A204.1 (cell line): ENCODE measurements around the gene ZNF565.
"Not testable (repeated sequence)": the region's sequence is repeated elsewhere in the genome, so short reads cannot be mapped to it uniquely, and the experiment has no call there.

Experiments
- FAIRE-seq: peaks from 2 replicates; lab custom pipeline; 2012; peaks lifted over from hg19 to GRCh38; lab: Jason Lieb, UNC

Gene ZNF565

DNA sequence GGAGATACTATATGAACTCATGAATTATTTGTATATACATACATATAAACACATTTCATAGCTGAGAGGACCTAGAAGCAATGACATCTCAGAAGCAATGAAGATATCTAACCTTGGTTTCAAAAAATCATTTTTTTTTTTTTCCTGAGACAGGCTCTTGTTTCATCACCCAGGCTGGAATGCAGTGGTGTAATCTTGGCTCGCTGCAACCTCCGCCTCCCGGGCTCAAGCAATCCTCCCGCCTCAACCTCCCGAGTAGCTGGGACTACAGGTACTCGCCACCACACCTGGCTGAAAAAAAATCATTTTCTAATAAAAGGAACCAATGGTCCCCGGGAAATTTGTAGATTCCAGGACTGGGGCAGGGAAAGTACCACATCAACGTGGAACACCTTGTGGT, 4.0 kb downstream of the ZNF565 start:
- no peak for FAIRE-seq

DNA sequence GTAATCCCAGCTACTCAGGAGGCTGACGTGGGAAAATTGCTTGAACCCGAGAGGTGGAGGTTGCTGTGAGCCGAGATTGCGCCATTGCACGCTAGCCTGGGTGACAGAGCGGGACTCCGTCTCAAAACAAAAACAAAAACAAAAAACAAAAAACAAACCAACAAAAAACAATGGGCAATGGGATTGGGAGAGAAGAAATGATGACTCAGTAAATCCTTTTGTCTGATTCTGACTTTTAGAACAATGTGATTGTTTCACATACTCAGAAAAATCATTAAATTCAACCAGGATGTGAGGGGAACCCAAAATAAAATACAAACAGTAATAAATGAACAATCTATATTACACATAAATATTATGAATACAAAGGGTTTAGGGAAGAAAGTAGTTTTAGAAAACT, 5.1 kb downstream of the ZNF565 start:
- FAIRE-seq: no peak

DNA sequence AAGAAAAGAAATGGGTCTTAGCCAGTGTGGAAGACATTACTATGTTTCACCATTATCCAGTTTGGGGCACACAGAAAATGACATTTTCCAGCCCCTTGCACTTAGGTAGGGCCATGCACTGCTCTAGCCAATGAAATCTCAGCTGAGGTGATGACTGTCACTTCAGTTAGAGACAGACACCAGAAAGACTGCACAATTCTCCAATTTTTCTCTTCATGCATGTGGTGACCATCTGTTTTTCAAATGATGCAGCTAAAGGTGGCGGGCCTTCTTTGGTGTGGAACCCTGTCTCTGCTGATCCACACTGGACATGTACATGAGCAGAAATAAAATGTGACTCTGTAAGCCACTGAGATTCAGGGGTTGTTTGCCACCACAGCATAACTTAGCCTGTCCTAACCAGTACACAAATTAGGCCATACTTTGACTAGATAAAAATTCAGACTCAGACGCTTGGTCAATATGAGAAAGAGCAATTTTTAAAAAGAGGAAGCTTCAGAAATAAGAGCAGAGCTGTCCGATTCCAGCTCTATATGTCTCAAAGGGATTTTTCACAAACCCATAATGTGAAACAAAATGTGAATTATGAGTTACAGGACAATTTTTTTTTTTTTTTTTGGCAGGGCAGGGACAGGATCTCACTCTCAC, 6.7 kb downstream of the ZNF565 start:
- no peak for FAIRE-seq

DNA sequence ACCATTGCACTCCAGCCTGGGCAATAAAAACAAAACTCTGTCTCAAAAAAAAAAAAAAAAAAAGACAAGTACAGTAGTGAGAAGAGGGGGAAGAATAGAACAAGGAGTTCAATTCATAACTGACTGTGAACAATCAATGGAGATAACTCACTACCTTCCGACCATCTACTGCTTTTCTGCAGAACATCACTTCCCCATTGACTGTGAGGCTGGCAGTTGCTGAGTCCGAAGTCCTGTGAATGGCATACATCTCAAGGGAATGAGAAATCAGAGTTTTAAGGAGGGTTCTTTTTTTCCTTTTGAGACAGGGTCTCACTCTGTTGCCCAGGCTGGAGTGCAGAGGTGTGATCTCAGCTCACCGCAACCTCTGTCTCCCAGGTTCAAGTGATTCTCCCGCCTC, 11.2 kb downstream of the ZNF565 start:
- FAIRE-seq: no peak

DNA sequence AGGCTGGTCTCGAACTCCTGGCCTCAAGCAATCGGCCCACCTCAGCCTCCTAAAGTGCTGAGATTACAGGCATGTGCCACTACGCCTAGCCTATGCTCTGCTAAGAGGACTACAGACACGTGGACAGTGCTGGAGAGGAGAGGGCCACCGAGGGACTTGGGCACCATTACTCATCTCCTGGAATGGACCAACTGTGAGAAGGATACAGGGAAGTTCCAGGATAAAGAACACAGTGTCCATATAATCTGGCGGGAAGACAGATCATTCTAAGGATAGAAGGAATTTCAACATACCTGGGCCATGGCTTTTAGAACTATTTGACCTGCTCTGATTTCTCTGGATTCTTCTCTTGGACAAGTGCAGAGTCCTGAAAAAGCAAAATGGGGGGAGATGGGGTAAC, 12.8 kb downstream of the ZNF565 start:
- FAIRE-seq: no peak

DNA sequence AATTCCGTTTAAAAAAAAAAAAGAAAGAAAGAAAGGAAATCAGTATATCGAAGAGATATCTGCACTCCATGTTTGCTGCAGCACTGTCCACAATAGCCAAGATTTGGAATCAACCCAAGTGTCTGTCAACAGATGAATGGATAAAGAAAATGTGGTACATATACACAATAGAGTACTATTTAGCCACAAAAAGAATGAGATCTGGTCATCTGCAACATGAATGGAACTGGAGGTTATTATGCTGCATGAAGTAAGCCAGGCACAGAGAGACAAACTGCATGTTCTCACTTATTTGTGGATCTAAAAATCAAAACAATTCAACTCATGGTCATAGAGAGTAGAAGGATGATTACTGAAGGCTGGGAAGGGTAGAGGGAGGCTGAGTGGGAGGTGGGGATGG, 16.3 kb downstream of the ZNF565 start:
- FAIRE-seq: no peak

DNA sequence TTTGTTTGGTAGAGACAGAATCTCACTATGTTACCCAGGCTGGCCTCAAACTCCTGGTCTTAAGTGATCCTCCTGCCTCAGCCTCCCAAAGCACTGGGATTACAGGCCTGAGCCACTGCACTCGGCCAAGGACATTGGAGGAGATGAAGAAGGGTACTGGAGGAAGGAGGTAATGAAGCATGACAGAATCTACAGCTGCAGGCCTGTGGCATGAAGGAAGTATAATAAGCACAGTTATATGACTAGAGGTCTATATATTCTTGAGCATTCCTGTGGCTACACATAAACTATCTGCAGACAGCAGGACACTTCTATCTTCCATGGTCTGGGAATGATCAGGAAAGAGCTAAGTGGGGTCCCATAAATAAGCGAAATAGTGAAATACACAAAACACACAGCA, 18.2 kb downstream of the ZNF565 start:
- FAIRE-seq: no peak

DNA sequence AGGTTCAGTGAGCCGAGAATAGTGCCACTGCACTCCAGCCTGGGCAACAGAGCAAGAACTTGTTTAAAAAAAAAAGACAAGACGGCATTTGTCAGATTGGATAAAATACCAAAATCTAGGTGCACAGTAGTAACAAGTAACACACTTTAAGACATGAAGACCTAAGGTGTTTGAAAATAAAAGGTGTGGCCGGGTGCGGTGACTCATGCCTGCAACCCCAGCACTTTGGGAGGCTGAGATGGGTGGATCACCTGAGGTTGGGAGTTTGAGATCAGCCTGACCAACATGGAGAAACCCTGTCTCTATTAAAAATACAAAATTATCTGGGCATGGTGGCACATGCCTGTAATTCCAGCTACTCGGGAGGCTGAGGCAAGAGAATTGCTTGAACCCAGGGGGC, 27.7 kb downstream of the ZNF565 start:
- not testable (repeated sequence) for FAIRE-seq

DNA sequence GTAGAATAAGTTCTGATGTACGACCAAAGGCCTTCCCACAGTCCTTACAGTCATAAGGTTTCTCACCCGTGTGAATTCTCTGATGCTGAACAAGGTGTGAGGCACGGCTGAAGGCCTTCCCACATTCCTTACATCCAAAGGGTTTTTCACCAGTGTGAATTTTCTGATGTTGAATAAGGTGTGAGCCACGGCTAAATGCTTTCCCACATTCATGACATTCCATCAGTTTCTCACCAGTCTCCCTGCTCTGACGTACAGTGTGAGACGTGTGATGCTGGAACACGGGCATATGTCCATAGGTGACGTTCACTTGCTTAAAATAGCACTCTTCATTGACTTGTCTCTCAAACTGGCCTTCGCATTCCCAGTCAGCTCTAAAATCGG, 31.2 kb downstream of the ZNF565 start:
- no peak for FAIRE-seq

DNA sequence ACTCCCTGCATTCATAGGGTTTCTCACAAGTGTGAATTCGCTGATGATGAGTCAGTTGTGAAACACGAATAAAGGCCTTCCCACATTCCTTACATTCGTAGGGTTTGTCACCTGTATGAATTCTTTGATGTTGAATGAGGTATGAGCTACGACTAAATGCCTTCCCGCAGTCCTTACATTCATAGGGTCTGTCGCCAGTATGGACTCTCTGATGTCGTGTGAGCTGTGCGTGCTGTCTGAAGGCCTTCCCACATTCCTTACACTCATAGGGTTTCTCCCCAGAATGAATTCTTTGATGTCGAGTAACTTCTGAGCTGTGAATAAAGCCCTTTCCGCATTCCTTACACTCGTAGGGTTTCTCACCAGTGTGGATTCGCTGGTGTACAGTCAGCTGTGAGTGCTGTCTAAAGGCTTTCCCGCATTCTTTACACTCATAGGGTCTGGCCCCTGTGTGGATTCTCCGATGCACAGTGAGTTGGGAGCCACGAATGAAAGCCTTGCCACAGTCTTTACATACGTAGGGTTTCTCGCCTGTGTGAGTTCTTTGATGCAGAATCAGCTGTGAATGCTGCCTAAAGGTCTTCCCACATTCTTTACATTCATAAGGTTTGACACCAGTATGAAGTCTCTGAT, 31.7 kb downstream of the ZNF565 start:
- no peak for FAIRE-seq

DNA sequence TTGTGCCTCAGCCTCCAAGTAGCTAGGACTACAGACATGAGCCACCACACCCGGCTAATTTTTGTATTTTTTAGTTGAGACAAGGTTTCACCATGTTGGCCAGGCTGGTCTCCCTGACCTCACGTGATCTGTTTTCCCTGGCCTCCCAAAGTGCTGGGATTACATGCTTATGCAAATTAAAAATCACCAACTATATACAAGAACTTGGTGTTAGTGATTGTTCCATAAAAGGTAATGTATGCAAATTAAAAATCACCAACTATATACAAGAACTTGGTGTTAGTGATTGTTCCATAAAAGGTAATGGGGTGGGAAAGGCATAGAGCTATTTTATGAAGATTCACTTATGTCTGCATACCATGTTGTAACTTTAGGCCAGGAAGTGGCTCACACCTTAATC, 35.4 kb downstream of the ZNF565 start:
- FAIRE-seq: not testable (repeated sequence)

DNA sequence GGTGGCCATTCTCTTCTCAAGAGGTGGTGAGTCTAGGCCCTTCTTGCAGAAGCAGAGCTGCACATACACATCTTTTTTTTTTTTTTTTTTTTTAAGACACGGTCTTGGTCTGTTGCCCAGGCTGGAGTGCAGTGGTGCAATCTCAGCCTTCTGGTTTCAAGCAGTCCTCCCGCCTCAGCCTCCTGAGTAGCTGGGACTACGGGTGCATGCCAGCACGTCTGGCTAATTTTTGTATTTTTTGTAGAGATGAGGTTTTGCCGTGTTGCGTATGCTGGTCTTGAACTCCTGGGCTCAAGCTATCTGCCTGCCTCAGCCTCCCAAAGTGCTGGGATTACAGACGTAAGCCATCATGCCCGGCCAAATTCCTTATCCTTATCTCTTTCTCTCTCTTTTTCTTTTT, 40.6 kb downstream of the ZNF565 start:
- FAIRE-seq: not testable (repeated sequence)

DNA sequence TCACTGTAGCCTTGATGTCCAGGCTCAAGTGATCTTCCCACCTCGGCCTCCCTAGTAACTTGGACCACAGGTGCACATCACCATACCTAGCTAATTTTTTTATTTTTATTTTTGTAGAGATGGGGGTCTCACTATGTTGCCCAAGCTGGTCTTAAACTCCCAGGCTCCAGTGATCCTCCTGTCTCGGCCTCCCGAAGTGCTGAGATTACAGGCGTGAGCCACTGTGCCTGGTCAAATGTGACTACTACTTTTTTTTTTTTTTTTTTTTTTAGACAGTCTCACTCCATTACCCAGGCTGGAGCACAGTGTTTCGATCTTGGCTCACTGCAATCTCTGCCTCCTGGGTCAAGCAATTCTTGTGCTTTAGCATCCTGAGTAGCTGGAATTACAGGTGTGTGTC, 41.6 kb downstream of the ZNF565 start:
- no peak for FAIRE-seq

DNA sequence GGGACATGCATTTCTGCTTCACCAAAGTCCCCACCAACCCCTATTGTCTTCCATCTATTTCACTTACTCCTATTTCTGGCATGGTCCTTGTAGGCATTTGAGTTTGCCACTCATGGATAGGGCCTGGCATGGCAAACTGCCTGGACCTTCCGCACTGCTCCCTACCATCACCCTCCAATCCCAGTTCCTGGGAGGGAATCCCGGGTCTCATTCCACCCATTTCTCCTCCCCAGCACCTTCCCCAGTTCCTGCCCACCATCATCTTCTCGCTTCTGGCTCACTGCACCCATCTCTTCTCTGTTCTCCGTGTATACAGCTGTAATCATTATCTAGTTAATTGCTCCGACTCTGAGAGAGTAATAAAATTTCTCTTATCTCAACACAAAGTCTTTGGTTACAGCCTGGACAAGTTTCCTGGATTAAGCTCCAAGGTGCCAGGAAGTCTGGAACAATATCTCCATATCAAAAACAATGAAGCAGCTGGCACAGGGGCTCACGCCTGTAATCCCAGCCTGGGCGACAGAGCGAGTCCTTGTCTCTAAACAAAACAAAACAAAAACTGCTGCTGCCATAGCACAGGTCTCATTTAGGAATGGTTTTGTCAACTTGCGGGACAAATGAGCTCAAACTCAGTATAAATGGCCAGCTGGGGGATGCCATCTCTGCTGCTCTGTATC, 45.2 kb downstream of the ZNF565 start:
- no peak for FAIRE-seq

DNA sequence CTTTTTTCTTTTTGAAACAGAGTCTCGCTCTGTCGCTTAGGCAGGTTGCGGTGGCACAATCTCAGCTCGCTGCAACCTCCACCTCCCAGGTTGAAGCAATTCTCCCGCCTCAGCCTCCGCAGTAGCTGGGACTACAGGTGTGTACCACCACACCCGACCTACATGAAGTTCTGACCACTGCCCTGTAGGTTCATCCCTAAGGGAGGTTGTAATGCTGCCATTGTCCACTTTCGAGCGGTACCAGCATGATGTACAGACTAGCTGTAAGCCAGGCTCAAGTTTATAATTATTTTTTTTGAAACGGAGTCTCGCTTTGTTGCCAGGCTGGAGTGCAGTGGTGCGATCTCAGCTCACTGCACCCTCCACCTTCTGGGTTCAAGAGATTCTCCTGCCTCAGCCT, 50.7 kb downstream of the ZNF565 start:
- FAIRE-seq: no peak

DNA sequence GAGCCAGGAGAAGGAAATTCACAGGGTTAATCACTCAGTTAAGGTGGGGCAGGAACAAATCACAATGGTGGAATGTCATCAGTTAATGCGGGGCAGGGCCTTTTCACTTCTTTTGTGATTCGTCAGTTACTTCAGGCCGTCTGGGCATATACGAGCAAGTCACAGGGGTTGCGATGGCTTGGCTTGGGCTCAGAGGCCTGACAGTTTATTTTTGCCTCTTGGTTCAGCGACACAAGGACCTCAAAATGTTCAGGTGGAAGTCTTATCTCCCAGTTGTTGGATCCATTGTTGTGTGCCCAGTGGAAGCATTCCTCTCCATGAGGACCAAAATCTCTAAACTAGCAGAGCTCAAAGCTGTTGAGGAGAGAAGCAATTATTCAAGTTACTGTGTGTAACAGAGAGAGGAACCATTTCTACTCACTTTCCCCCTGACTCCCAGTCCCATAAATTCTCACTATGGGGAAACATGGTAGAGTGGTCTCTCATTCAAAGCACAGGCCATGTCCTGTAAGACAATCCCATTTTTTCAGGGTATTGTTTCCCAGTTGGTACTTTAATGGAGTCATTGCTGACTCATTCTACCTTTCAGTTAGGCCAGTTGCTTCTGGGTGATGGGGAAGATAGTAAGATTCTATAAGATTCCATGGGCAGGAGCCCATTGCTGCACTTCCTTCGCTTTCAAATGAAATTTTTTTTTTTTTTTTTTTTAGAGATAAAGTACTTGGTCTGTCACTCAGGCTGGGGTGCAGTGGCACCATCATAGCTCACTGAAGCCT, 53.5 kb downstream of the ZNF565 start:
- no peak for FAIRE-seq

DNA sequence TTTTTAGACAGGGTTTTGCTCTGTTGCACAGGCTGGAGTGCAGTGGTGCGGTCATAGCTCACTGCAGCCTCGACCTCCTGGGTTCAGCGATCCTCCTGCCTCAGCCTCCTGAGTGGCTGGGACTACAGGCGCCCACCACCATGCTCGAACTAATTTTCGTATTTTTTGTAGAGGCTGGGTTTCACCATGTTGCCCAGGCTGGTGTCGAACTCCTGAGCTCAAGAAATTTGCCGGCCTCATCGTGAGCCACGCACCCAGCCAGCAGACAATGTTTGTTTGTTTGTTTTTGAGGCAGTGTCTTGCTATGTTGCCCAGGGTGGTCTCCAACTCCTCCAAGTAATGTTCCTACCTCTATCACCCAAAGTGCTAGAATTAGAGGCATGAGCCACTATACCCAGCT, 61.3 kb downstream of the ZNF565 start:
- no peak for FAIRE-seq

DNA sequence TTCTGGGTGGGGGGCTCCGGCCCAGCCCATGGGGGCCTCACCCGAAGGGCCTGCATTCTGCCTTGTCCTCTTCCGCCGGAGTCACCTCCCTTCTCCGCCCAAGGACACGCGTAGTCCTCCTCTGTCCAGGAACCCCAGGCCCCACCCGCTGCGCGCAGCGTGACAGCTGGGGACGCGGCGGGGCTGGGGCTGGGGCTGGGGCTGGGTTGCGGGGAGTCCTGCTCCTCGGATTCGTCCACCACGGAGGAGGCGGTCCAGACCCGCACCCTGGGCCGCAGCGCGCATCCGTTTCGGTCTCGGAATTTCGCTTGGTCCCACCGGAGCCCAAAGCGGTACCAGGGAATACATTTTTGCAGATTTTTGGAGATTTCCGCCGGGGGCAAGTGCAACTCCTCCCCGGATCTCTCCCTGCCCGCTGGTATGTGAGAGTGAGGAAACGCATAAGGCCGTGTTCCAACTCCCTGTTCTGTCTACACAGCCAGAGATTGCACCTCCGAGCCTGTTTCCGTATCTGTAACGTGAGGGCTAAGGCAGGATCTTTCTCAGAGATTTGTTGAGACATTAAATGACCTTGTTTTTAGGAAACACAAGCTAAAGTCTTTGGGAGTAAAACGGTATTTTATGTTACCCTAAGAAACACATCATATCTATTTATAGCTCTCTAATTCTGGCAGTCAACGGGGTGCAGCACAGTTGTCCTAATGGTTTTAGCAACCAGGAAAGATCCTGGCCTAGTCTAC, 61.9 kb downstream of the ZNF565 start, which contains the start of gene COX7A1:
COX7A1 (minus strand) TSS at position 96 of the 740 bp plus-strand sequence; CDS start at position 56, 40 bp downstream.
- no peak for FAIRE-seq

DNA sequence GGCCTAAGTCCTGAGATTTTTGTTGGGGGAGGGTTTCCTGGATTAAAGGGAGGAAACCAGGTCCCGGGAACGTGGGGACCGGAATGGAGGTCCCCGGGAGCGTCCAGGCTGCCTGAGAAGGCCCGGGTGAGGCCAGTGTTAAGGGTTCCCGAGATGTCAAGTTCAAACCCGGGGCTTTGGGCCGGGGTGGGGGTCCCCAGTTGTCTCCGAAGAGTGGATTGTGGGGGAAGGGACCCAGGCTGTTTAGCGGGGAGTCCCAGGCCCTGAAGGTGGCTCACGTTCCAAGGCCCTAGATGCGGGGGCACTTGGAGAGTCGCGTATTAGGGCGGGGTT, 62.5 kb downstream of the ZNF565 start:
- FAIRE-seq: no peak

DNA sequence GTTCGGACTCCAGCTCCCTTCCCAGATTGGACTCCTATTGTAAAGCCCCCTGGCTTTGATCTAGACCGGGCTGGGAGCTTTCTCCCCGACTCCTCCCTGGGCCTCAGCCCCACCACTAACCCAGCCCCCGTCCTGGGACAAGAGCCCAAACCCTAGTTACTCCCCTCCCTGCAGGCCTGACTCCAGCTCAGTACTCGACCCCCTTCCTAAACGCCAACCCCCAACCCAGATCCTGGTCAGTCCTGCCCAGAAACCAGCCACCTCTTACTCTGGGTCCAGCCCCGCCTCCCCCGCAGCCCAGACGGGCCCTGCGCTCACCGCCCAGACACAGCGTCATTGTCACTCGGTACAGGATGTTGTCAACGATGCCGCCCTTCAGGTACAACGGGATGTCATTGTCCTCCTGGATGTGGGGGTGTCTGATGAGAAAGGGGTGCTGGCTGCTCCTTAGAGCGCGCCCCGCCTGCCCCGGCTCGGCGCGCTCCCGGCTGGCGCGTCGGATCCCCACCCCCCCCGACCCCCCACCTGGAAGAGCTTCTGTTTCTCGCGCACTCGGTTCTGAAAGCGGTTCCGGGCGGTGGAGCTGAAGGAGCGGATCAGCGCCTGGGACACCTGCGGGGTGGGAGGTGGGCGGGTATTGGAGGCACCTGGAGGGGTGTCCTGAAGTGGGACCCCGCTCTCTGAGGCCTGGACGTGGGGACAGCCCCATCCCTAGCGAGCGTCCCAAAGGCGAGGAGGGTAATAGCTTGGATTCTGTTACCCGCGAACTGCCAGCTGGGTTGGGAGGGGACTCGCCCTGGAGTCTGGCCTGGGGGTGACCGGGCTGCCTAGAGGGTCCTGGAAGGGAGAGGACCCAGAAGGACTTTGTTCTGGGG, 63.1 kb downstream of the ZNF565 start:
- no peak for FAIRE-seq

DNA sequence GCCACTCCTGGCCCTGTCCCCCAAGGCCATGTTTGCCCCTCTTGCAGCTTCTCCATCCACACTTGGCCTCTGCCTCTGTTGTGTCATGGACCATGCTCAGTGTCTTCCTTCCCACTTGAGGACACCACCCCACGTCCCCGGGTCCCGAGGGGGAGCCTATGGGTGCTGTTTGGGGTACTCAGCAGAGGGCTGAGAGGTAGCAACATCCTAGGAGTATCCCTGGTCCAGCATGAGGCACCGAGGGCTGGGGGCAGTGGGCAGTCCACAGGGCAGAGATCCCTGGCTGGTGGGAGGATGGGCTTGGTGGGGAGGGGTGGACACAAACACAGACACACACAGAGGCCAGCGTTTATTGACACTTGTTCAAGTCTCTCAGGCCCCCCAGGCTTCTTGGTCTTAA, 63.9 kb downstream of the ZNF565 start:
- no peak for FAIRE-seq
